BJ (cell line): ENCODE results near the gene SRSF6. TPM values are rescaled to one million over a fixed set of nuclear protein-coding genes. Genes with fewer than 3 reads are reported as not detected.

Source experiments
- CTCF ChIA-PET: fragments of 350-600 bp; formaldehyde crosslinking; extraction: SDS; loops from one replicate; lab custom pipeline; 2021; ENCODE audit warnings: antibody characterized with exemption, inconsistent platforms; lab: Yijun Ruan, JAX
- POLR2A ChIA-PET: fragments of 300-600 bp; sonication (Branson Sonifier 250); formaldehyde crosslinking; extraction: SDS; loops from one replicate; lab custom pipeline; 2021; ENCODE audit warnings: antibody characterized with exemption; lab: Charles Lee
- DNase-seq: peaks from one replicate; pipeline ENCODE4 v3.0.0-alpha.2; 2011; ENCODE audit warnings: low read depth
- H3K27me3 ChIP-seq: 2 replicates; pipeline ENCODE4 v1.6.0; 2011; ENCODE audit warnings: low read length; ENCODE audit not compliant: control insufficient read depth, insufficient read depth
- H3K36me3 ChIP-seq: 2 replicates; pipeline ENCODE4 v1.5.1; 2011; ENCODE audit warnings: low read length; ENCODE audit not compliant: control insufficient read depth, insufficient read depth
- H3K4me3 ChIP-seq: 2 replicates; pipeline ENCODE4 v1.5.1; 2011; ENCODE audit warnings: low read depth, mild to moderate bottlenecking, control low read depth, low read length
- polyA plus RNA-seq: library from polyadenylated mRNA; depleted of rRNA; stranded (reverse); fragments of >200 nt; gene quantifications from 2 replicates; pipeline ENCODE4 v1.2.3, GENCODE V29; 2011
- TF ChIP-seq, protein P1 (sequence below): IDR thresholded peaks from 2 replicates; pipeline ENCODE4 v1.5.1; 2011; ENCODE audit warnings: low read depth, mild to moderate bottlenecking, control low read depth, inconsistent platforms, low read length, moderate library complexity; ENCODE audit not compliant: insufficient read depth

The SRSF6 gene
- polyA plus RNA-seq, 1 experiment = 76.1 TPM

DNA sequence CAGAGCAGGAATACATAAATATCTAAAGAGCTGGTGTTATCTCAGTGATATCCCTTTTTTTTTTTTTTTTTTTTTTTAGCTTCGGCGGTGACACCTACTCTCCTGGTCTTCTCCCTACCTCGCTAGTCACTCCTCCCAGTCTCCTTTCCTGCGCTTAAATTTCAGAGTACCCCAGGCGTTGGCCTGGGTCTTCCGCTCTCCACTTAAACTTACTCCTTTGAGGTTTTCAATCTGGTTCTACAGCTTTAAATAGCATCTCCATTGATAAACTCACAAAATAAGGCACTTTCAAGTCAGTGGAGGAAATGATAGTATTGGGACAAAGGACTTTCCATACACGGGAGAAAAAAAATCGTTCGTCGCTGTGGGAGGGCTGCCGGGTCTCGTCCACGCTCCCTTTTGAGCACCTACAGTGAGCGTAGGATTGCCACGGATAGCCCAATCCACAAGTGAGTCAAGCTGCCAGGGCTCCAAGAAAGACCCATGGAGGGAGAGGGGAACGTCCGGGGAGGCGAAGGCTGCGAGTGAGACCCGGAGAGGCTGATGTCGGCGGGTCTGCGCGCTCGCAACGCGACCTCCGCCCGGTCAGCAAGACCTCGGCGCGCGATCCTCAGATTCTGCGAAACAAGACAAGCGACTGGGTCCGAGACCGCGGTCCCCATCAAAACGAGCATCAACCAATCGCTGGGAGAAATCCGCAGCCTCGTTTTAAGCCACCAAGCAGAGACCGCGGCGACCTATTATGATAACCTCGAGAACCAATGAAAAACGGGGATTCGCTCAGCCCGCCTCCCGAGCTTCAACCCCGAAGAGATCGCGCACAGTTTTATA is 672 bp upstream of the SRSF6 start:
- peaks cover 8% of the 10 kb centered on the region for H3K36me3 ChIP-seq
- ChIA-PET CTCF (interaction anchor here (0.5 to 1.4 kb wide), 6 partner anchors 8 to 1512 kb away, joined by 3 to 4 read pairs (median 3); no protein-coding TSS in a partner anchor), POLR2A (interaction anchor here (0.6 to 0.7 kb wide), 5 partner anchors 8 to 1821 kb away, joined by 3 to 10 read pairs (median 3); partner anchors contain the start of gene IFT52)
- TF ChIP-seq, protein P1, sequence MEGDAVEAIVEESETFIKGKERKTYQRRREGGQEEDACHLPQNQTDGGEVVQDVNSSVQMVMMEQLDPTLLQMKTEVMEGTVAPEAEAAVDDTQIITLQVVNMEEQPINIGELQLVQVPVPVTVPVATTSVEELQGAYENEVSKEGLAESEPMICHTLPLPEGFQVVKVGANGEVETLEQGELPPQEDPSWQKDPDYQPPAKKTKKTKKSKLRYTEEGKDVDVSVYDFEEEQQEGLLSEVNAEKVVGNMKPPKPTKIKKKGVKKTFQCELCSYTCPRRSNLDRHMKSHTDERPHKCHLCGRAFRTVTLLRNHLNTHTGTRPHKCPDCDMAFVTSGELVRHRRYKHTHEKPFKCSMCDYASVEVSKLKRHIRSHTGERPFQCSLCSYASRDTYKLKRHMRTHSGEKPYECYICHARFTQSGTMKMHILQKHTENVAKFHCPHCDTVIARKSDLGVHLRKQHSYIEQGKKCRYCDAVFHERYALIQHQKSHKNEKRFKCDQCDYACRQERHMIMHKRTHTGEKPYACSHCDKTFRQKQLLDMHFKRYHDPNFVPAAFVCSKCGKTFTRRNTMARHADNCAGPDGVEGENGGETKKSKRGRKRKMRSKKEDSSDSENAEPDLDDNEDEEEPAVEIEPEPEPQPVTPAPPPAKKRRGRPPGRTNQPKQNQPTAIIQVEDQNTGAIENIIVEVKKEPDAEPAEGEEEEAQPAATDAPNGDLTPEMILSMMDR = no peak
- H3K4me3 ChIP-seq = peak overlapping the region; percentile 96
- H3K27me3 ChIP-seq = peaks cover 5% of the 10 kb centered on the region
- DNase-seq = peak; percentile 56

DNA sequence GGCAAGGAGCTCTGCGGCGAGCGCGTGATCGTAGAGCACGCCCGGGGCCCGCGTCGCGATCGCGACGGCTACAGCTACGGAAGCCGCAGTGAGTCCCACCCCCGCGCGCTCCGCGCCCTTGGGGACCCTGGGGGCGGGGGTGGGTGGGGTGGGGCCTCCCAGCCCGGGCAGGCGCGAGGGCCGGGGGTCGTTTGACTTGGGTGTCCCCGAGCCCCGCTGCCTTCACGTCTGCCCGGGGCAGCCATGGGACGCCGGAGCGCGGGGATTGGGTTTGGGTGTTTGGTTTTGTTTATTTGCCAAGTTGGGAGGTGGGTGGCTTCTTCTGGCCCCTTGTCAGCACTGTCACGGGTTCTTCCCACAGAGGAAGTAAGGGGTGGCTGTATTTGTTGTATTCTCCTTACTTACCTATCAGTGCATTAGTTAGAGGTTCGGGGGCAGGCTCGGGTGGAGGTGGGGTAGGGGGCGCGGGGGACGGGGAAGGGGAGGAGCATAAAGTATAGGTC is 777 bp downstream of the SRSF6 start:
- CTCF ChIA-PET = interaction anchor here (0.7 kb wide), 1 partner anchor 80 kb away, joined by 3 read pairs; no protein-coding TSS in a partner anchor
- peak overlapping the region; percentile 96 for H3K4me3 ChIP-seq
- POLR2A ChIA-PET = interaction anchor here (0.6 to 0.9 kb wide), 5 partner anchors 56 to 1840 kb away, joined by 3 to 10 read pairs (median 3); partner anchors contain the start of gene CHD6
- peaks cover 16% of the 10 kb centered on the region for H3K36me3 ChIP-seq
- H3K27me3 ChIP-seq = peaks cover 5% of the 10 kb centered on the region
- TF ChIP-seq, protein P1 = no peak
- no peak for DNase-seq

DNA sequence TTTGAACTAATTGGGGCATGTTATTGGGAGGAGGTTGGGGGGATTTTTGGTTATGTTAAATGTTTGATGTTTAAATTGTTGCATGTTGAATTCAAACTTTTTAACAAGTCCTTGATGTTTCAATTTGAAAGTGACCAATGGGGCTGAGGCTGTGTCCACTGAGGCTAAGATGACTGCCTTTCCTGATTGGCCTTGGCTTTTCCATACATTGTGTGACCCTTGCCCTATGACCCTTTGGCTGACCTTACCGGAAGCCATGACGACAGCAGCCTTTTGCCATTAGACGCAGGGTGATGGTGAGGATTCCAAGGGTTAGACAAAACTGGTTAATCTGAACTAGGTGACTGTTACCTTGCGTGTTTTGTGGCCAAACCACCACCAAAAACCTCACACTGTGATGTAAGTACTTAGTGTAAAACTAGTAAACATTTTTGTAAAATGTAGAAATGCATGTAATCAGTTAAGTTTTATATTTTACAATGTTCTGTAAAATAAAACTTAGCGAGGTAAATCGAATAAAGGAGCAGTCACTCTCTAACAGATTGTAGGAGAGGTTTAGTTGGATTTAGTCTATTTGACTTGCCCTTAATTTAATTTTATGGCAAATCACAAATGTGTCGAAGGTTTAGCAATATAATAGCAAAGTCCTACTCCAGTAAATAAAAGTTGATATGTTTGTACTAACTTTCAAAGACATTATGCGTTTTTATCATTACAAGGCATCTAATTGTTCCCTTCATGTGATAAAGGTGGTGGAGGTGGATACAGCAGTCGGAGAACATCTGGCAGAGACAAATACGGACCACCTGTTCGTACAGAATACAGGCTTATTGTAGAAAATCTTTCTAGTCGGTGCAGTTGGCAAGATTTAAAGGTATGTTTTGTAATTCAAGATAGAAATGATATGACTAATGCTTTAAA is 1.6 kb downstream of the SRSF6 start:
- peak overlapping the region; percentile 96 for H3K4me3 ChIP-seq
- TF ChIP-seq, protein P1 = no peak
- H3K27me3 ChIP-seq = peaks cover 3% of the 10 kb centered on the region
- CTCF ChIA-PET = interaction anchor here (0.7 kb wide), 1 partner anchor 79 kb away, joined by 3 read pairs; no protein-coding TSS in a partner anchor
- H3K36me3 ChIP-seq = peaks cover 16% of the 10 kb centered on the region
- DNase-seq = no peak
- POLR2A ChIA-PET = interaction anchor here (0.9 kb wide), 1 partner anchor 1841 kb away, joined by 3 read pairs; the partner anchor contains the start of gene CHD6

DNA sequence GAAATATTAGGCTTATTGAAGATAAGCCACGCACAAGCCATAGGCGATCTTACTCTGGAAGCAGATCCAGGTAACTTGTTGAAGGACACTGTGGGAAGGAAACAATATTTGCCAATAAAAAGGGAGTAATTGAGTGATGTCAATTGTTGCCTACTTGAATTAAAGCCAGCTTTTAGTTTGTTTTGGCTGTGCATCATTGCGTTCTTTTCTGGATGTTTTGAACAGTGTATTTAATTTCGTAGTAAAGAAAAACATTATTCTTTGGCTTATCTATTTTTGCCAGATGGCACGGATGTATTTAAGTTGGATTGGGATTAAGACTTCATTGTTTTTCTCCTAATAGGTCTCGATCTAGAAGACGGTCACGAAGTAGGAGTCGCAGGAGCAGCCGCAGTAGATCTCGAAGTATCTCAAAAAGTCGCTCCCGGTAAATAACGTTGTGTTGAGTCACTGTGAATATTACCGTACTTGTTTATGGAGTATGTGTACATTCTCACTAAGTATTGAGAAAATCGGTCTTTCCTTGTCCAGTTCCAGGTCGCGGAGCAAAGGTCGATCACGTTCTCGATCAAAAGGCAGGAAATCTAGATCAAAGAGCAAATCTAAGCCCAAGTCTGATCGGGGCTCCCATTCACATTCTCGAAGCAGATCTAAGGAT is 2.6 kb downstream of the SRSF6 start:
- Histone ChIP-seq H3K36me3 (peaks cover 16% of the 10 kb centered on the region), H3K27me3 (no peaks in the 10 kb centered on the region), H3K4me3 (no peak overlapping the region)
- CTCF ChIA-PET = interaction anchor here (1.5 kb wide), 1 partner anchor 12 kb away, joined by 3 read pairs; no protein-coding TSS in a partner anchor
- TF ChIP-seq, protein P1 = no peak
- POLR2A ChIA-PET = interaction anchor here (1.2 kb wide), 1 partner anchor 54 kb away, joined by 29 read pairs; no protein-coding TSS in a partner anchor
- no peak for DNase-seq
